Posterior vena cava (tissue), 2 donors: ENCODE data around the gene ZNF358. TPM values are rescaled to one million over a fixed set of nuclear protein-coding genes. Genes with fewer than 3 reads are reported as not detected.
A peak's percentile ranks its signal among the peaks of the same experiment; 100 is the strongest.

Experiments used
- DNase-seq: peaks from one replicate; pipeline ENCODE4 v3.0.0-alpha.2; 2020; ENCODE audit warnings: low spot score
- intact Hi-C, 2 donors: fragments of 100-400 bp; cut with DNase I; formaldehyde crosslinking; loops; one replicate each; pipeline versions ENCODE4 v1.14.1 to v1.14.2; 2022 to 2023
- total RNA-seq, 2 donors: library from RNA; stranded (reverse); fragmentation: NEBNext Ultra II Directional; extraction: Animal tissue kit (Norgen Biotek cat#: 25700); gene quantifications; one replicate each; pipeline ENCODE4 v1.2.1, GENCODE V29; 2021
- donor health status: DM: yes; HTN: yes; CAD: no.
- donor health status: DM: yes; HTN: yes; CAD: no.

The ZNF358 gene
- total RNA-seq, 2 donors from 2014 or later = 52.3 to 55.0 TPM

DNA sequence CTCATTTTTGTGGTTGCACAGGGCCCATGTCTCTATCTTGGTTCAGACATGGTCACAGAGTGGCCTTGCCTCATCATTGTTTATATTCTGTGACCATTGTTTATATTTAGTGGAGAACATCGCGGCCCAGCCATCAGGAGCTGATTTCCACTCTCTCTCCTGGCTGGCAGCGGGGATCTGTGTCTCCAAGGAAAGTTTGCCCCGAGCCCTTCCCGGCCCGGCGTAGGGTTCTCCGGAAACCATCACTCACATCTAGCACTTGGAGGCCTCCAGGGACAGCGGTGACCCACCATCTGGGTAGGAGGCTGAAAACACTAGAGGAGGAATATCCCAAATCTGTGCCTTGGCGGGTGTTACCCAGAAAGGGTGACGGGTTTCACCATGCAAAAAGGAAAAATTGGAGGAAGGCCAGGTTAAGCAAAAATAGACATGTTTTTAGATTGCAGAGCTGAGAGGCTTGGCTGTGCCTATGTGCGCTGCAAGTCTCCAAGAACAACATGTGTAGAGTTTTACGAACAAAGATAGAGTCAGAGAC lies 726 bp upstream of the ZNF358 start:
- intact Hi-C loops = no loop called here

DNA sequence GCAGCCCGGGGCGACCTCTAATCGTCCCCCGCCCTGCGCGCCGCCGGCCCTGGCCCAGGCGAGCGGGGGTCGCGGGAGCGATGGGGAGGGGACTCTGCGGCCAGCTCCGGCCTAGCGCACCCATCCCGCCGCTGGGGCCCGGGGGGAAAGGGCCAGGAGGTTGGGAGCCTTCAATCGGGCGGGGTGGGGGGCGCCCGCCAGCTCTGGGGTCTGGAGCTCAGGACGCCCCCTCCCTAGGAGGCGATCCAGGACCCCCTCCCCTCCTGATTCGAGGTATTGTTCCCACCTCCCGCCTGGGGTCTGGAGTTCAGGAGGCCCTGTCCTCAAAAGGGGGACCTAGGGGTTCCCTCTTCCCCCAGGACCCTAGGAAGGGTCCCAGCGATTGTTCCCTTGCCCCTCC lies 430 bp downstream of the ZNF358 start:
- intact Hi-C loops = no loop called here
- DNase-seq = no peak

More for the DNA sequence above, 726 bp upstream of the ZNF358 start:
- peak; percentile 84 for DNase-seq

DNA sequence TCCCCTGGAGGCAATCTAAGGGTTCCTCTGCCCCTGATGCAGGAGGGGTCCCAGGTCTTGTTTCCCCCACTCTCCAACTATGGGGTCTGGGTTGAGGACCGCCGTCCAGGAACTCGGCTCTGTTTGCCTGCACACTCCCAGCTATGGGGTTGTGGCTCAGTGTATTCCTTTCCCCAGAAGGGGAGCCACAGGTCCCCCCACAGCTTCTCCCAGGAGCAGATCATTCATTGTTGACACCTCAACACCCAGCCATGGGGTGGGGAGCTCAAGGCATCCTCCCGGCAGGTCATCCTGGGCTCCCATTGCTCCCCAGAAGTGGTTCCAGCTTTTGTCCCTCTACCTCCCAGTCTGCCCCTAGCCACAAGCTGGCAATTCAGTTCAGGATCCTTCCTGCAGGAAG lies 975 bp downstream of the ZNF358 start:
- no peak for DNase-seq
- intact Hi-C loops = no loop called here

DNA sequence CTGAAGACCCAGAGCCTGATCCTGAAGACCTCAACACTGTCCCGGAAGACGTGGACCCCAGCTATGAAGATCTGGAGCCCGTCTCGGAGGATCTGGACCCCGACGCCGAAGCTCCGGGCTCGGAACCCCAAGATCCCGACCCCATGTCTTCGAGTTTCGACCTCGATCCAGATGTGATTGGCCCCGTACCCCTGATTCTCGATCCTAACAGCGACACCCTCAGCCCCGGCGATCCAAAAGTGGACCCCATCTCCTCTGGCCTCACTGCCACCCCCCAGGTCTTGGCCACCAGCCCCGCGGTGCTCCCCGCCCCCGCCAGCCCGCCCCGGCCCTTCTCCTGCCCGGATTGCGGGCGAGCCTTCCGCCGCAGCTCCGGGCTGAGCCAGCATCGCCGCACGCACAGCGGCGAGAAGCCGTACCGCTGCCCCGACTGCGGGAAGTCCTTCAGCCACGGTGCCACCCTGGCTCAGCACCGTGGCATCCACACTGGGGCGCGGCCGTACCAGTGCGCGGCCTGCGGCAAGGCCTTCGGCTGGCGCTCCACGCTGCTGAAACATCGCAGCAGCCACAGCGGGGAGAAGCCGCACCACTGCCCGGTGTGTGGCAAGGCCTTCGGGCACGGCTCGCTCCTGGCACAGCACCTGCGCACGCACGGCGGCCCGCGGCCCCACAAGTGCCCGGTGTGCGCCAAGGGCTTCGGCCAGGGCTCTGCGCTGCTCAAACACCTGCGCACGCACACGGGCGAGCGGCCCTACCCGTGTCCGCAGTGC lies 3.6 kb downstream of the ZNF358 start:
- no peak for DNase-seq
- intact Hi-C loops = no loop called here

DNA sequence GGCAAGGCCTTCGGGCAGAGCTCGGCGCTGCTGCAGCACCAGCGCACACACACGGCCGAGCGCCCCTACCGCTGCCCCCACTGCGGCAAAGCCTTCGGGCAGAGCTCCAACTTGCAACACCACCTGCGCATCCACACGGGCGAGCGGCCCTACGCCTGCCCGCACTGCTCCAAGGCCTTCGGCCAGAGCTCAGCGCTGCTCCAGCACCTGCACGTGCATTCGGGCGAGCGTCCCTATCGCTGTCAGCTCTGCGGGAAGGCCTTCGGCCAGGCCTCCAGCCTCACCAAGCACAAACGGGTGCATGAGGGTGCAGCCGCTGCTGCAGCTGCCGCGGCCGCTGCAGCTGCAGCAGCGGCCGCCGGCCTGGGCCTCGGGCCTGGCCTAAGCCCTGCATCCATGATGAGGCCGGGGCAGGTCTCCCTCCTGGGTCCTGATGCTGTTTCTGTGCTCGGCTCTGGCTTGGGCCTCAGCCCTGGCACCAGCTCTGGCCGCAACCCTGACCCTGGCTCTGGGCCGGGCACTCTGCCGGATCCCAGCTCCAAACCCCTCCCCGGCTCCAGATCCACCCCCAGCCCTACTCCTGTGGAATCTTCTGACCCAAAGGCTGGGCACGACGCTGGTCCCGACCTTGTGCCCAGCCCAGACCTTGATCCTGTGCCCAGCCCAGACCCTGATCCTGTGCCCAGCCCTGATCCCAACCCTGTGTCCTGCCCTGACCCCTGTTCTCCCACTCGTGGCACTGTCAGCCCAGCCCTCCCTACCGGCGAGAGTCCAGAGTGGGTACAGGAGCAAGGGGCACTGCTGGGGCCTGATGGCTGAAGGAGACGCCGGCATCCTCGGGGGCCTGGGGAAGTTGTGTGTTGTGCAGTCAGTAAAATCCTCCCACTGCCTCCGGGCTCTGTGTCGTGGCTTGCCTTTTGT lies 4.5 kb downstream of the ZNF358 start:
- intact Hi-C loops = no loop called here

DNA sequence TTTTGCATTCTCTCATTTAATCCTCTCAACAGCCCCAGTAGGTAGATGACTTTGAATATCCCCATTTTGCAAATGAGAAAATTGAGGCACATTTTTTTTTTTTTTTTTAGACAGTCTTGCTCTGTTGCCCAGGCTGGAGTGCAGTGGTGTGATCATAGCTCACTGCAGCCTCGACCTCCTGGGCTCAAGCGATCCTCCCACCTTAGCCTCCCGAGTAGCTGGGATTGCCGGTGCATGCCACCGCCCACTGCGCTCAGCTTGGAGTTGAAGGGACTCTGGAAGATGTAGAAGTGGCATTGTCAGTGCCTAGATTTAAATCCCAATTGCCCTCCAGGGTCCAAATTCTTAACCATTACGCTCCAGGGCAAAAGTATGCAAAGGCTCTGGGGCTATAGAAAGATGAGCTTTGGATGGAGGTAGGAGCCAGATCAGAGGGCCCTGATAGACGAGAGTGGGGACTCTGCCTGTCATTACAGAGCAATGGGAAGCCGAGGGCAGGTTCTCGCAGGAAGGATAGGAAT lies 5.7 kb downstream of the ZNF358 start:
- intact Hi-C loops = no loop called here
- no peak for DNase-seq

More for the DNA sequence above, 4.5 kb downstream of the ZNF358 start:
- DNase-seq = no peak

DNA sequence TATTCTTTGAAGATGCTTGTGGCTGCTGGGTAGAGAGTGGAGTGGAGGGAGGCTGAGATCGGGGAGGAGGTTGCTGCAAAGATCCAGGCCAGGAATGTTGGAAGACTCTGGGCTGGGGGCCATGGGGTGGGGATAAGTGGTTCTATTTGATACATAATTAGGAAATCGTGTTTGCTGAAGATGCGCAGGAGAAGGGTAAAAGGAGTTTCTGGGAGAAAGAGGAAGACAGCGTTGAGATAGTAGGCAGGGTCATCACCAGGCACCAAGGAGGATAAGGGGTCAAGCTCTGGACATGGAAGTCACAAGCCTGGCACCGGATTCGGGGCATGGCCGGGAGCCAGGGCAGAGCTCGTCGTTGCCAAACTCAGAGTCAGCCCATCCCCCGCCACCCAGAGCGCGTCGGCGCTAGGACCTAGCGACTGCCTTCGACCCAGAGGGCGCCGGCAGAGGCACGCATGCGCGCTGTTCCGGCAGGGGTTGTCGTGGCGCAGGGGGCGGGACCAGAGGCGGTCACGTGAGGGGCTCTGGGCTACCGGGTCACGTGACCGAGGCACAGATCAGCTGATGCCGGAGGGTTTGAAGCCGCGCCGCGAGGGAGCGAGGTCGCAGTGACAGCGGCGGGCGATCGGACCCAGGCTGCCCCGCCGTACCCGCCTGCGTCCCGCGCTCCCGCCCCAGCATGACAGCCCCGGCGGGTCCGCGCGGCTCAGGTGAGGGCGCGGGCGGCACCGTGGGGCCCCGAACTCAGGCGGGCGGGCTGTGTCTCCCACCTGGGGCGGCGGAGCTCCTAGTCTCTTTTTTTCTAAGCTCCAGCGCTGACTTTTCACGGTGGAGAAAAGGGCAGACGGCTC lies 6.4 kb downstream of the ZNF358 start, which contains the start of gene MCOLN1:
TSS of gene MCOLN1 (plus strand) at position 553 of the 851 bp plus-strand sequence. CDS start at position 680, 127 bp downstream.
- intact Hi-C loops = no loop called here
- DNase-seq = peak; percentile 100

DNA sequence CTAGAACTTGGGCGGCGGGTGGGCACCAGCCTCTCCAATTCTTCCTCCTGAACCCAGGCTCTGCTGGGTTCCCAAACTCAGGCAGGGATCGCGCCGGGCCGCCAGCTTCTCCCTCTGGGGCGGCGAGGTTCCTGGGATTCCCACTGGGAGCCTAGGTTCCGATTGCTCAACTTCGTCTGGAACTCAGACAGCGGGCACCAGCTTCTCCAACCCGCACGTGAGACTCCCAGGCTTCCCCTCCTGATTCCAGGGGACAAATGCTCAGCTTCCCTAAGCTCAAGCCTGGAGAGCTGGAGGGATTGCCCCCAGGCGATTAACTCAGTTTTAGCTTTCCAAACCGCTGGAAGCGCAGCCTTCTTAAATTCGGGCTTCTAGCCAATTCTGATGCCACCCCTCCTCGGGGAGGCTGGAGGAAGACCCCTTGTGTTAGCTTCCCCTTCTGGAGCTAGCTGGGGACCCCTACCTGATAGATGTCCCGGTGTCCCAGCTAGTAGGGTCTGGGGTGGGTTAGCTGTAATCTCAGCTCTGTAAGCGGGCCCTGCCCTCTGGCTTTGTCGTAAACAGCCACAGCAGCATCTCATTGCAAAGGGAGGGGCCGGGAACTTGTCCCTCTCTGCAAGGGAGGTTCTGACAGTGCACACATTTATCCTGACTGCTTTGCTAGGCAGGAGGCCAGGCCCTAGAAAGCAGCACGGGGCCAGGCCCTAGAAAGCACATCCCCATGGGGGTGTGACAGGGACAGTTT lies 7.2 kb downstream of the ZNF358 start:
- intact Hi-C loops = no loop called here

DNA sequence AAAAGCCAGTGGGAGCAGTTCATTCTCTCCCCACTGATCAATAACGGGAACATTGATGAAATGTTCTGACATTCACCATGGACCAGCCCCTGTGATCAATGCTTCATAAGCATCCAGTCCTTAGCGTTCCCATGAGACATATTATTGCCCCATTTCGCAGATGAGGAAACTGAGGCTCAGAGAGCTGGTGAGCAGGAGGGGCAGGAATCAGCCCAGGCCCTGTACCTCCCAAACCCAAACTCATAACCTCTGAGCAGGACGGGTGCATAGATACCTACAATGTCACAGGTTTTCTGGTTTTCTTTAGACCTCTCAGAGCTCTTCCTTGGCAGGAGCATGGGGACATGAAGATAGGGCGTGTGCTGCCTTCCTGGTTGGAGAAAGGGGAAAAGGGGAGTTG lies 8.6 kb downstream of the ZNF358 start:
- no peak for DNase-seq
- intact Hi-C loops = no loop called here

More for the DNA sequence above, 7.2 kb downstream of the ZNF358 start:
- DNase-seq = peak; percentile 82

DNA sequence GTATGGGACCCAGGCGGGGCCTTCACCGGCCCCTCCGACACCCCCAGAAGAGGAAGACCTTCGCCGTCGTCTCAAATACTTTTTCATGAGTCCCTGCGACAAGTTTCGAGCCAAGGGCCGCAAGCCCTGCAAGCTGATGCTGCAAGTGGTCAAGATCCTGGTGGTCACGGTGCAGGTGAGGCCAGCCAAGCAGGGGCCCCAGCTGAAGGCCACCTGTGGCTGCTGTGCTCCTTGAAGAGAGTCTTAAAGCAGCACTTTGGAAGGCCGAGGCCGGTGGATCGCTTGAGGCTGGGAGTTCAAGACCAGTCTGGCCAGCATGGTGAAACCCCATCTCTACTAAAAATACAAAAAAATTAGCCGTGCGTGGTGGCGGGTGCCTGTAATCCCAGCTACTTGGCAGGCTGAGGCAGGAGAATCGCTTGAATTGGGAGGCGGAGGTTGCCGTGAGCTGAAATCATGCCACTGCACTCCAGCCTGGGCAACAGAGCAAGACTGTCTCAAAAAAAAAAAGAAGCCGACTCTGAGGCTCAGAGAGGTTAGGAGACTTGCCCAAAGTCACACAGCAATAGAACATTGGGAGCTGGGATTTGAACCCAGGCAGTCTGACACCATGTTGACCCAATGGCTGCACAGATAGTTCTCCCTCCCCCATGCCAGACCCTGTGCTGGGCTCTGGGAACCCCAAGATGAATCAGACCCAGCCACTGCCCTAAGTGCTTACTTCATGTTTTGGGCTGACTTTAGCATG lies 9.3 kb downstream of the ZNF358 start:
- intact Hi-C loops = no loop called here
- no peak for DNase-seq

DNA sequence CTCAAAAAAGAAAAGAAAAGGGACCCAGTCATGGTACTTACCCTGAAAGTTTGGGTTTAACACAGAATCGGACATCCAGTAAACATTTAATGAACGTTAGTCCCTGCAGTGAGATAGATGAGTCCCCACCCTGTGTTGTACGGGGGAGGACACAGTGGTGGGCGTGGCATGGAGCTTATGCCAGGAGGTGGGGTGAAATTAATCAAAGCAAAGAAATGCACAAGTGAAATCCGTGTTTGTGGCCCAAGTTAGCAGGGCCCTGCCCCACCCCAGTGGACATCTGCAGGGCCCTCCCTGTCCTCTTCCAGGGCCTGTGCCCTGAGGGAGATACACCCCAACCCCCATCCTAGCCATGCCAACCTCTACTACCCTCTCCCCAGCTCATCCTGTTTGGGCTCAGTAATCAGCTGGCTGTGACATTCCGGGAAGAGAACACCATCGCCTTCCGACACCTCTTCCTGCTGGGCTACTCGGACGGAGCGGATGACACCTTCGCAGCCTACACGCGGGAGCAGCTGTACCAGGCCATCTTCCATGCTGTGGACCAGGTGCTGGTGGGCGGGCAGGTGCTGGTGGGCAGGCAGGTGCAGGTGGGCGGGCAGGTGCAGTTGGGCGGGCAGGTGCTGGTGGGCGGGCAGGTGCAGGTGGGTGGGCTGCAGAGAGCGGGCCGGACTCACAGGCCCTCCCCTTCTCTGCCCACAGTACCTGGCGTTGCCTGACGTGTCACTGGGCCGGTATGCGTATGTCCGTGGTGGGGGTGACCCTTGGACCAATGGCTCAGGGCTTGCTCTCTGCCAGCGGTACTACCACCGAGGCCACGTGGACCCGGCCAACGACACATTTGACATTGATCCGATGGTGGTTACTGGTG lies 10.4 kb downstream of the ZNF358 start:
- intact Hi-C loops = no loop called here
- DNase-seq = no peak

DNA sequence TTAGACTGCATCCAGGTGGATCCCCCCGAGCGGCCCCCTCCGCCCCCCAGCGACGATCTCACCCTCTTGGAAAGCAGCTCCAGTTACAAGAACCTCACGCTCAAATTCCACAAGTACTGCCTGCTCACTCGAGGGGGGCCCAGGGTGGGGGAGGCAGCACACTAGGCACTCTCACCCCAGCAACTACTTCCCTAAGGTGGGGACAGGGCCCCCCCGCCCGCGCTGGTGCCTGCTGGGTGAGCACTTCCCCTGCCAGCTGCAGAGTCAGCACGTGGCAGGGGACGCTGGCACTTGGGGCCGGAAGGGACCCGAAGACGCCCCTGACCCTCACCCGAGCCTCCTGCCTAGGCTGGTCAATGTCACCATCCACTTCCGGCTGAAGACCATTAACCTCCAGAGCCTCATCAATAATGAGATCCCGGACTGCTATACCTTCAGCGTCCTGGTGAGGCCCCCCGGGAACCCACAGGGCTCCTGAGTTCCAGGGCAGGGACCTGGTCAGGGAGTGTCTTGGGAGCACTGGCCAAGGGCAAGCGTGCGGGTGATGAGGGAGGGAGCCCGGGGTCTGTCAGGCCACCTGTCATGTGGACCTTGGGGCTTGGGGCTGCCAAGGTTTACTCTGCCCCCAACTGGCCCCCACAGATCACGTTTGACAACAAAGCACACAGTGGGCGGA lies 11.8 kb downstream of the ZNF358 start:
- DNase-seq = peak; percentile 88
- intact Hi-C loops = no loop called here

DNA sequence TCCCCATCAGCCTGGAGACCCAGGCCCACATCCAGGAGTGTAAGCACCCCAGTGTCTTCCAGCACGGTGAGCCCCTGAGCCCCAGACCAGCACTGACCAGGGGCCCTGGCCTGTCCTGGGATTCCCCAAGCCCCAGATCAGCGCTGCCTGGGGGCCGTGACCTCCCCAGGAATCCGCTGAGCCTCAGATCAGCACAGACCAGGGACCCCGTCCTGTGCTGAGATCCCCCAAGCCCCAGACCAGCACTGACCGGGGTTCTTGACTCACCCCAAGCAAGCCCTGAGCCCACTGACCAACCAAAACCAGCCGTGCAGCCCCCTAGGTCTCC lies 12.3 kb downstream of the ZNF358 start:
- no peak for DNase-seq
- intact Hi-C loops = no loop called here

DNA sequence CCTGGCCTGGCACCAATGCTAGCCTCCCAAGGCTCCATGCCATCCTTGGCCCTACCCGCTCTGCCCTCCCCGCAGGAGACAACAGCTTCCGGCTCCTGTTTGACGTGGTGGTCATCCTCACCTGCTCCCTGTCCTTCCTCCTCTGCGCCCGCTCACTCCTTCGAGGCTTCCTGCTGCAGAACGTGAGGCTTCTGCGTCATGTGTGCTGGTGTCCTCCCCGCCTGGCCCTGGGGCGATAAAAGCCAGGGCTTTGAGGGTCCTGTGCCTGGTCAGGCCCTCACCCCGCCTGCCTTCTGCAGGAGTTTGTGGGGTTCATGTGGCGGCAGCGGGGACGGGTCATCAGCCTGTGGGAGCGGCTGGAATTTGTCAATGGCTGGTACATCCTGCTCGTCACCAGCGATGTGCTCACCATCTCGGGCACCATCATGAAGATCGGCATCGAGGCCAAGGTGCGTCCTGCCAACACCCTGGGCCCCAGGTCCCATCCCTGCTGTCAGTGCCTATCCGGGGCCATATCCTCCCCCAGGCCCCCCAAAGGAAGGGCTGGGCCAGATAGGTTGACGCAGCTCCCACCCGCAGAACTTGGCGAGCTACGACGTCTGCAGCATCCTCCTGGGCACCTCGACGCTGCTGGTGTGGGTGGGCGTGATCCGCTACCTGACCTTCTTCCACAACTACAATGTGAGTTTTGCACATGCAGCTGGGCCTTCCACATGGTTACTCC lies 12.8 kb downstream of the ZNF358 start:
- DNase-seq = no peak

DNA sequence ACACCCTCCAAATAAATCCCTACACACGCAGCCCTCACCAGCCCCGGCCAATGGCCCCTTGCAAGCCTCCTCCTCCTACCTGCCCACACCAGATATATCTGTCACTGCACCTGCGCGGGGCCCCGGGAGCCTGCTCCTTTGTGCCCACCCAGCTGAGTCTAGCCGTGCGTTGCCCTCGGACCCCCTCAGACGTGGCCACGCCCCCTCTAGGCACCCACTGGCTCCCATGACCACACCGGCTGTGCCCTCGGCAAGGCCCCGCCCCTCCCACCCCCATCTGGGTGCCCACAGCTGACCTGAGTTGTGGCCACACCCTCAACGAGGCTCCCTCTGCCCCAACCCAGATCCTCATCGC lies 13.3 kb downstream of the ZNF358 start:
- no peak for DNase-seq
- intact Hi-C loops = no loop called here

More for the DNA sequence above, 12.8 kb downstream of the ZNF358 start:
- intact Hi-C loops = no loop called here
